Stomach (tissue), 4 donors: ENCODE results near the gene CNTN1.

Source experiments
- CTCF ChIP-seq, 7 experiments: fragments of 450-650 bp in 4 of 7; fragments of 200-600 bp in 3 of 7; sonication (generic) in 3 of 7; IDR thresholded peaks; one replicate each; pipeline ENCODE4 v1.5.1; 2016 to 2019; ENCODE audit warnings: antibody characterized with exemption in 7 of 7, control low read depth in 2 of 7, mild to moderate bottlenecking in 1 of 7
- POLR2A ChIP-seq, 4 donors: fragments of 450-650 bp; IDR thresholded peaks; one replicate each; pipeline ENCODE4 v1.6.1; 2016; ENCODE audit warnings: antibody characterized with exemption in 4 of 4, control low read depth in 2 of 4, mild to moderate bottlenecking in 1 of 4, moderate library complexity in 1 of 4

- TF ChIP-seq POLR2A (IDR thresholded peaks at IDR 0.05) (no peak), CTCF (IDR thresholded peaks at IDR 0.05) (no peak)
Observed at GRCh38 chr12:40752011-40752410, 59.8 kb downstream of the CNTN1 start.
